Stimulated activated CD8-positive, alpha-beta memory T cell treated with anti-CD3 and anti-CD28 coated beads, Interleukin-12 subunit alpha, Interleukin-12 subunit beta, amount 100 ng/mL, for 24 hours (primary cell): ENCODE measurements around the gene MFAP1.
"Not testable (repeated sequence)": the region's sequence is repeated elsewhere in the genome, so short reads cannot be mapped to it uniquely, and the experiment has no call there.

Experiments
- DNase-seq: peaks from one replicate; pipeline ENCODE4 v3.0.0-alpha.2; 2020; ENCODE audit errors: extremely low read depth

MFAP1 gene

GRCh38 chr15:43821505-43821904 lies 3.0 kb downstream of the MFAP1 start:
- DNase-seq, result no peak

- not testable (repeated sequence) for DNase-seq
Observed at GRCh38 chr15:43815064-43815463, 9.4 kb downstream of the MFAP1 start.

- no peak for DNase-seq
Observed at GRCh38 chr15:43808960-43809678, 15.4 kb downstream of the MFAP1 start.

GRCh38 chr15:43808435-43808950 lies 16.0 kb downstream of the MFAP1 start:
- no peak for DNase-seq

GRCh38 chr15:43802676-43803075 lies 21.8 kb downstream of the MFAP1 start:
- DNase-seq, result not testable (repeated sequence)

GRCh38 chr15:43800286-43801141 lies 24.0 kb downstream of the MFAP1 start, which contains the start of gene HYPK:
TSS of gene HYPK (plus strand) at chr15:43800599. CDS start at chr15:43800623, 24 bp downstream.
- peak; percentile 80 for DNase-seq

GRCh38 chr15:43799945-43800285 lies 24.6 kb downstream of the MFAP1 start, which contains the start of gene SERINC4:
TSS of gene SERINC4 (minus strand) at chr15:43800220. CDS start at chr15:43799986, 234 bp downstream.
- DNase-seq, result no peak

GRCh38 chr15:43799209-43799944 lies 25.1 kb downstream of the MFAP1 start:
- no peak for DNase-seq

- no peak for DNase-seq
Observed at GRCh38 chr15:43796566-43796965, 27.9 kb downstream of the MFAP1 start.

GRCh38 chr15:43795997-43796396 lies 28.5 kb downstream of the MFAP1 start:
- no peak for DNase-seq

GRCh38 chr15:43795197-43795596 lies 29.3 kb downstream of the MFAP1 start:
- DNase-seq, result no peak

GRCh38 chr15:43794269-43795037 lies 30.0 kb downstream of the MFAP1 start:
- DNase-seq, result no peak

GRCh38 chr15:43793647-43794046 lies 30.8 kb downstream of the MFAP1 start:
- no peak for DNase-seq

- DNase-seq, result no peak
Observed at GRCh38 chr15:43792761-43793476, 31.6 kb downstream of the MFAP1 start.

GRCh38 chr15:43791993-43792760 lies 32.3 kb downstream of the MFAP1 start, which contains the start of gene SERF2:
TSS of gene SERF2 (plus strand) at chr15:43792320. CDS start at chr15:43792377, 57 bp downstream.
- DNase-seq, result peak; percentile 100

- no peak for DNase-seq
Observed at GRCh38 chr15:43789409-43789808, 35.1 kb downstream of the MFAP1 start.

- no peak for DNase-seq
Observed at GRCh38 chr15:43779016-43779415, 45.5 kb downstream of the MFAP1 start.

- peak; percentile 56 for DNase-seq
Observed at GRCh38 chr15:43777267-43777914, 47.1 kb downstream of the MFAP1 start.

- DNase-seq, result peak; percentile 47
Observed at GRCh38 chr15:43776718-43777266, 47.7 kb downstream of the MFAP1 start, which contains the start of gene ELL3. TSS of gene ELL3 (minus strand) at chr15:43776966. CDS start at chr15:43776901, 65 bp downstream.
